ENCODE measurements around the gene ZMAT5. TPM values are rescaled to one million over a fixed set of nuclear protein-coding genes. Genes with fewer than 3 reads are reported as not detected.

Gene ZMAT5
- 14.1 TPM for total RNA-seq
- polyA plus RNA-seq = 27.8 TPM

- Histone ChIP-seq H3K27ac (ENCODE audit: low read depth) (peak within 1 kb of the TSS; percentile 81), H3K36me3 (ENCODE audit: insufficient read depth) (no peaks in the 10 kb centered on the region), H3K4me1 (ENCODE audit: insufficient read depth) (peaks cover 6% of the 10 kb centered on the region), H3K4me3 (ENCODE audit: low read depth, low read length) (peak within 1 kb of the TSS; percentile 77)
- DNase-seq (ENCODE audit: extremely low spot score) = peak; percentile 96
- WGBS = under 1% methylated on average over 32 of the region's 32 CpGs
Observed at GRCh38 chr22:29766632-29767170, at the start of gene ZMAT5. Gene ZMAT5 (minus strand): TSS chr22:29767007. CDS start chr22:29748544, 18,463 bp downstream.

GRCh38 chr22:29816539-29816938 is 49.7 kb upstream of the ZMAT5 start:
- no peaks in the 10 kb centered on the region for H3K4me1 ChIP-seq (ENCODE audit: insufficient read depth)
- H3K27ac ChIP-seq (ENCODE audit: low read depth) = no peak overlapping the region
- DNase-seq (ENCODE audit: extremely low spot score) = no peak
- H3K4me3 ChIP-seq (ENCODE audit: low read depth, low read length) = no peak overlapping the region
- WGBS = 66% methylated on average over 6 of the region's 6 CpGs
- H3K36me3 ChIP-seq (ENCODE audit: insufficient read depth) = no peaks in the 10 kb centered on the region

GRCh38 chr22:29816128-29816527 is 49.3 kb upstream of the ZMAT5 start:
- H3K4me3 ChIP-seq (ENCODE audit: low read depth, low read length) = no peak overlapping the region

GRCh38 chr22:29815580-29815979 is 48.8 kb upstream of the ZMAT5 start:
- DNase-seq (ENCODE audit: extremely low spot score) = no peak
- 60% methylated on average over 4 of the region's 4 CpGs for WGBS
- Histone ChIP-seq H3K36me3 (ENCODE audit: insufficient read depth) (no peaks in the 10 kb centered on the region), H3K4me3 (ENCODE audit: low read depth, low read length) (no peak overlapping the region), H3K4me1 (ENCODE audit: insufficient read depth) (no peaks in the 10 kb centered on the region), H3K27ac (ENCODE audit: low read depth) (no peak overlapping the region)

More at GRCh38 chr22:29816128-29816527, 49.3 kb upstream of the ZMAT5 start:
- 46% methylated on average over 2 of the region's 2 CpGs for WGBS
- no peaks in the 10 kb centered on the region for H3K36me3 ChIP-seq (ENCODE audit: insufficient read depth)
- no peak overlapping the region for H3K27ac ChIP-seq (ENCODE audit: low read depth)
- DNase-seq (ENCODE audit: extremely low spot score) = no peak
- H3K4me1 ChIP-seq (ENCODE audit: insufficient read depth) = no peaks in the 10 kb centered on the region

- H3K27ac ChIP-seq (ENCODE audit: low read depth) = no peak overlapping the region
- DNase-seq (ENCODE audit: extremely low spot score) = no peak
- H3K36me3 ChIP-seq (ENCODE audit: insufficient read depth) = no peaks in the 10 kb centered on the region
- no peak overlapping the region for H3K4me3 ChIP-seq (ENCODE audit: low read depth, low read length)
- H3K4me1 ChIP-seq (ENCODE audit: insufficient read depth) = no peaks in the 10 kb centered on the region
- 85% methylated on average over 5 of the region's 5 CpGs for WGBS
Observed at GRCh38 chr22:29814003-29814402, 47.2 kb upstream of the ZMAT5 start.

GRCh38 chr22:29813563-29813962 is 46.8 kb upstream of the ZMAT5 start:
- Histone ChIP-seq H3K36me3 (ENCODE audit: insufficient read depth) (no peaks in the 10 kb centered on the region), H3K4me3 (ENCODE audit: low read depth, low read length) (no peak overlapping the region), H3K27ac (ENCODE audit: low read depth) (no peak overlapping the region), H3K4me1 (ENCODE audit: insufficient read depth) (no peaks in the 10 kb centered on the region)
- no peak for DNase-seq (ENCODE audit: extremely low spot score)
- WGBS = 81% methylated on average over 3 of the region's 3 CpGs

- 87% methylated on average over 8 of the region's 8 CpGs for WGBS
Observed at GRCh38 chr22:29813126-29813525, 46.3 kb upstream of the ZMAT5 start.

GRCh38 chr22:29811377-29811776 is 44.6 kb upstream of the ZMAT5 start:
- 83% methylated on average over 2 of the region's 2 CpGs for WGBS
- H3K36me3 ChIP-seq (ENCODE audit: insufficient read depth) = no peaks in the 10 kb centered on the region
- H3K4me1 ChIP-seq (ENCODE audit: insufficient read depth) = no peaks in the 10 kb centered on the region
- no peak for DNase-seq (ENCODE audit: extremely low spot score)
- no peak overlapping the region for H3K27ac ChIP-seq (ENCODE audit: low read depth)
- no peak overlapping the region for H3K4me3 ChIP-seq (ENCODE audit: low read depth, low read length)

More at GRCh38 chr22:29813126-29813525, 46.3 kb upstream of the ZMAT5 start:
- no peak overlapping the region for H3K4me3 ChIP-seq (ENCODE audit: low read depth, low read length)
- no peak for DNase-seq (ENCODE audit: extremely low spot score)
- no peaks in the 10 kb centered on the region for H3K36me3 ChIP-seq (ENCODE audit: insufficient read depth)
- H3K27ac ChIP-seq (ENCODE audit: low read depth) = no peak overlapping the region
- no peaks in the 10 kb centered on the region for H3K4me1 ChIP-seq (ENCODE audit: insufficient read depth)

- no peaks in the 10 kb centered on the region for H3K4me1 ChIP-seq (ENCODE audit: insufficient read depth)
Observed at GRCh38 chr22:29810216-29810615, 43.4 kb upstream of the ZMAT5 start.

GRCh38 chr22:29806196-29806595 is 39.4 kb upstream of the ZMAT5 start:
- H3K36me3 ChIP-seq (ENCODE audit: insufficient read depth) = peaks cover 4% of the 10 kb centered on the region
- DNase-seq (ENCODE audit: extremely low spot score) = no peak
- WGBS = 94% methylated on average over 6 of the region's 6 CpGs

More at GRCh38 chr22:29810216-29810615, 43.4 kb upstream of the ZMAT5 start:
- DNase-seq (ENCODE audit: extremely low spot score) = no peak
- 66% methylated on average over 2 of the region's 2 CpGs for WGBS
- Histone ChIP-seq H3K27ac (ENCODE audit: low read depth) (no peak overlapping the region), H3K36me3 (ENCODE audit: insufficient read depth) (peaks cover under 1% of the 10 kb centered on the region), H3K4me3 (ENCODE audit: low read depth, low read length) (no peak overlapping the region)

GRCh38 chr22:29804985-29805384 is 38.2 kb upstream of the ZMAT5 start:
- no peaks in the 10 kb centered on the region for H3K4me1 ChIP-seq (ENCODE audit: insufficient read depth)
- 94% methylated on average over 2 of the region's 2 CpGs for WGBS
- H3K36me3 ChIP-seq (ENCODE audit: insufficient read depth) = peaks cover 6% of the 10 kb centered on the region

More at GRCh38 chr22:29806196-29806595, 39.4 kb upstream of the ZMAT5 start:
- no peaks in the 10 kb centered on the region for H3K4me1 ChIP-seq (ENCODE audit: insufficient read depth)
- no peak overlapping the region for H3K4me3 ChIP-seq (ENCODE audit: low read depth, low read length)
- H3K27ac ChIP-seq (ENCODE audit: low read depth) = no peak overlapping the region

GRCh38 chr22:29803190-29803589 is 36.4 kb upstream of the ZMAT5 start:
- no peak overlapping the region for H3K27ac ChIP-seq (ENCODE audit: low read depth)
- no peaks in the 10 kb centered on the region for H3K4me1 ChIP-seq (ENCODE audit: insufficient read depth)
- H3K4me3 ChIP-seq (ENCODE audit: low read depth, low read length) = no peak overlapping the region
- 96% methylated on average over 2 of the region's 2 CpGs for WGBS
- peaks cover 6% of the 10 kb centered on the region for H3K36me3 ChIP-seq (ENCODE audit: insufficient read depth)
- no peak for DNase-seq (ENCODE audit: extremely low spot score)

More at GRCh38 chr22:29804985-29805384, 38.2 kb upstream of the ZMAT5 start:
- no peak overlapping the region for H3K4me3 ChIP-seq (ENCODE audit: low read depth, low read length)
- no peak overlapping the region for H3K27ac ChIP-seq (ENCODE audit: low read depth)
- DNase-seq (ENCODE audit: extremely low spot score) = no peak

- peak overlapping the region; percentile 14 for H3K27ac ChIP-seq (ENCODE audit: low read depth)
- no peaks in the 10 kb centered on the region for H3K4me1 ChIP-seq (ENCODE audit: insufficient read depth)
- whole genome bisulfite sequencing = 88% methylated on average over 8 of the region's 8 CpGs
- no peak overlapping the region for H3K4me3 ChIP-seq (ENCODE audit: low read depth, low read length)
- no peak for DNase-seq (ENCODE audit: extremely low spot score)
- peaks cover 6% of the 10 kb centered on the region for H3K36me3 ChIP-seq (ENCODE audit: insufficient read depth)
Observed at GRCh38 chr22:29801796-29802195, 35.0 kb upstream of the ZMAT5 start.

GRCh38 chr22:29801153-29801552 is 34.3 kb upstream of the ZMAT5 start:
- no peak overlapping the region for H3K4me3 ChIP-seq (ENCODE audit: low read depth, low read length)
- no peaks in the 10 kb centered on the region for H3K4me1 ChIP-seq (ENCODE audit: insufficient read depth)
- no peak for DNase-seq (ENCODE audit: extremely low spot score)
- peaks cover 6% of the 10 kb centered on the region for H3K36me3 ChIP-seq (ENCODE audit: insufficient read depth)
- H3K27ac ChIP-seq (ENCODE audit: low read depth) = no peak overlapping the region
- WGBS = 73% methylated on average over 5 of the region's 5 CpGs

Data from urinary bladder (tissue), 4 donors.